GM18526 (cell line): ENCODE measurements around the gene FGF14.

Source experiments
- POLR2A ChIP-seq: IDR thresholded peaks from 3 replicates; pipeline ENCODE4 v1.6.1; 2011; ENCODE audit not compliant: insufficient read length; ENCODE audit errors: extremely low read depth

FGF14 gene

DNA sequence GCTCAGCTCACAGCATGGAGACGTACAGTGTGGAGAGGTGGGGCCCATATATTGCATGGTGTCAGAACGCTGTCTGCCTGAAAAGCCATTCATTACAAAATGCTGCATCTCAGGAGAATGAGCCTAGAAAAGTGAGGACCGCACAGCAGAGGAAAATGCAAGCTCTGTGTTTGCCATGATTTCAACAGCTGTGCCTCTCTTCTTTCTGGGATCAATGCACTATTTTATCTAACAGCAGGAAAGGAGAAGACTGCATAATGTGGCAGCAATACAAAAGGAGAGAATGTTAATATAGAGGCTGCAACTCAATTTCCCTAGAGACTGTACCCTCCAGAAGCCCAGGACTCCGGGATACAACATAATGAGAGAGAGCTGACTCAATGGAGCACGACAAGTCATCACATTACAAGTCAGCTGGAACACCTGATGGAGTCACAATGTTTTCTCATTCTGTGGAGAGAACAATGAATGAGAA is 368.0 kb downstream of the FGF14 start:
- no peak for TF ChIP-seq POLR2A

- no peak for TF ChIP-seq POLR2A
Observed at GRCh38 chr13:102033386-102033785, 368.5 kb downstream of the FGF14 start.

DNA sequence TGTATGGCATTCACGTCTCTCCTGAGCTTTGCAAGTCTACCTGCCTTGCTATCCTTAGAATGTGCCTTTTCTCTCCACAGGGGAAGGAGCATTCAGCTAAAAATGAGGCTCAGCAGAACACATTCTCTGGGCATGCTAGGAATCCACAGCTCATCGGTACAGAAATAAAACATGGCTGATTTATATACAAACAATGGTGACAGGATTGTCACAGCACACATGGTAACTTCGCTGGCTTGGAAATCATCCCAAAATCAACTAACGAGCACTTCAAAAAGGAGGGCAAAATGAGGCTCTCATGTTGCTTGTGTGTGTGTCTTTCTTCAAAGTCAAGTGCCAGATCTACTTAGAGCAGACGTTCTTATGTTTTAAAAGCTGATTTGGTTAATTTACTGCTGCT is 373.0 kb downstream of the FGF14 start:
- no peak for TF ChIP-seq POLR2A

DNA sequence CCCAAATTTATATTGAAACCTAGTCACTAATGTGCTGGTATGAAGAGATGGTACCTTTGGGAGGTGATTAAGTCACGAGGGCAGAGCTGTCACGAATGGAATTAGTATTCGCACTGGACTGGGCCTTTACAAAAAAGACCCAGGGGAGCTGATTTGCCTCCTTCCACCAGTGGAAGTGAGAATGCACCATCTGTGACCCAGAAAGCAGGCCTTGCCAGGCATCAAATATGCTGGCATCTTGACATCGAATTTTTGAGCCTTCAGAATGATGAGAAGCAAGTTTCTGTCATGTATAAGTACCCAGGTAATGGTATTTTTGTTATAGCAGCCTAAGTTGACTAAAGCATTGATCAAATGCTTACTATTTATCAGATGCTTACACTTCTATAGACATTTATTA is 373.6 kb downstream of the FGF14 start:
- no peak for TF ChIP-seq POLR2A

DNA sequence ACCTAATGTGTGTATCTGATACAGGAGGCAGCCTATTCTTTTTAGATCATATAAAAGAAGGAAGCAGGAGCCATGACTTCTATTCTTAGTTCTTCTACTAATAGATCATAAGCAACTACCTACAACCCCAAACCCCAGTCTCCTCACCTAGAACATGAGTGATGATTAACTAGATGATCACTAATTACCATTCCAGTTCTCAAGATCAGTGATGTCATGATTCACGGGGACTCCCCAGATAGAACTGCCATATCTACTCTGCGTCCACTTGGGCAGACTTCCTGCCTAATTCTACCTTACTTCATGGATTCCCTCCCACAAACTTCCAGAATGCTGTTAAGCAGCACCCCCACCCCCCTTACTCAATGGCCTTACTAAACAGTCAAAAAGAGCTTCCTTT is 380.1 kb downstream of the FGF14 start:
- TF ChIP-seq POLR2A = no peak

DNA sequence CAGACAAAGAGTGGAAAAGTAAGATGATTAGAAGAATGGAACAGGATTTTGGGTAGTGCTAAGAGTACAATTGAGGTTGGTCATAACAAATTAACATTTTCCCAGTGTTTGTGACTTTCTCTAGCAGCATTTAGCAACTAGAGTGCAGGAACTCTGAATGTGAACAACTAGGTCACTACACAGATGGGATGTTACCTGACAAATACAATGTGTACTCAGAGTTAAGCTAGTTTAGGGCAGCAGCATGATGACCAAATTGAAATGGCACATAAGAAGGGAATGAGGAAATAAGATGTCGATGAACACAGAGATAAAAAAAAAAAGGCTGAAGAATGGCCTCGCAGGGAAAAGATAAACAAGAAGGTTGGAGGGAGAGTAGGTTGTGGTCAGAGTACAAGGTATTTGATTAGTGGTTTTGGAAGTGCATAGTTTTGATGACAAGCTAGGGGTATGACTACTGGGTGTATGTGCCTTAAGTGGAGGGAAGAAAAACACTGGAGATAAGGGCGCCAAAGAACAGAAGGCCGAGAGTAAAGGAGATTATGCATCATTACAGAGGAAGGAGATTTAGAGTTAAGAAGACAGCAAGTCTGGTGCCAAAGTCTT is 381.1 kb downstream of the FGF14 start:
- TF ChIP-seq POLR2A = no peak

DNA sequence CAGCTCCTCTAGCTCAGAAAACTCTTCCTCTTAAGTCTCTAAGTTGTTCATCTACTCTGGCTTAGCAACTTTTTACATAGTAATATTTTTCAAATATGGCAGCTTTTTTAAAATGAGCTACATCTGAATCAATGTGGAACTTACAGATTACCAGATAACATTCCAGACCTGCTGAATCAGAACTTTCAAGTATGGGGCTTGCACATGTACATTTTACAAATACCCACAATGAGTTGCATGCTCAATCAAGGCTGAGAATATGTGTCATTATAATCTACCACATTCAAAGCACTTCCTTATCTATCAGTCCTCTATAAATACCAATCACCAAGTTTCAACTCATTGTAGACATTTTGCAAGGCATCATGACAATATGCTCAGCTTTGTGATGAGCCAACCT is 383.1 kb downstream of the FGF14 start:
- TF ChIP-seq POLR2A = no peak

DNA sequence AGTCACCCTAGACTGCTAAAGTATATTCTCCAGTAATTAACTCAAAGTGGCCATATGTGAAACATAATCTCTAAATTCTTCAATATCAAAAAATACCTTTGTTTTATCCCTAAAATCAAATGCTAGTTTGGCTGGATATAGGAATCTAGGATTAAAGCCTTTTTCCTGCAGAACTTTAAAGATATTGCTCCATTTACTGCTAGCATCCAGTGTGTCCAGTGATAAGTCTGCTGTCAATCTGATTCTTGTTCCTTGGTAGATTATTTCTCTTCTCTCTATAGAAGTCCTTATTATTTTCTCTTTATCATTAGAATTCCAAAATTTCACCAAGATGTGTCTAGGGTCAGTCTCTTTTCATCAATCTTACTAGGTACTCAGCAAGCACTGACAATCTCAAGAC is 384.6 kb downstream of the FGF14 start:
- no peak for TF ChIP-seq POLR2A

DNA sequence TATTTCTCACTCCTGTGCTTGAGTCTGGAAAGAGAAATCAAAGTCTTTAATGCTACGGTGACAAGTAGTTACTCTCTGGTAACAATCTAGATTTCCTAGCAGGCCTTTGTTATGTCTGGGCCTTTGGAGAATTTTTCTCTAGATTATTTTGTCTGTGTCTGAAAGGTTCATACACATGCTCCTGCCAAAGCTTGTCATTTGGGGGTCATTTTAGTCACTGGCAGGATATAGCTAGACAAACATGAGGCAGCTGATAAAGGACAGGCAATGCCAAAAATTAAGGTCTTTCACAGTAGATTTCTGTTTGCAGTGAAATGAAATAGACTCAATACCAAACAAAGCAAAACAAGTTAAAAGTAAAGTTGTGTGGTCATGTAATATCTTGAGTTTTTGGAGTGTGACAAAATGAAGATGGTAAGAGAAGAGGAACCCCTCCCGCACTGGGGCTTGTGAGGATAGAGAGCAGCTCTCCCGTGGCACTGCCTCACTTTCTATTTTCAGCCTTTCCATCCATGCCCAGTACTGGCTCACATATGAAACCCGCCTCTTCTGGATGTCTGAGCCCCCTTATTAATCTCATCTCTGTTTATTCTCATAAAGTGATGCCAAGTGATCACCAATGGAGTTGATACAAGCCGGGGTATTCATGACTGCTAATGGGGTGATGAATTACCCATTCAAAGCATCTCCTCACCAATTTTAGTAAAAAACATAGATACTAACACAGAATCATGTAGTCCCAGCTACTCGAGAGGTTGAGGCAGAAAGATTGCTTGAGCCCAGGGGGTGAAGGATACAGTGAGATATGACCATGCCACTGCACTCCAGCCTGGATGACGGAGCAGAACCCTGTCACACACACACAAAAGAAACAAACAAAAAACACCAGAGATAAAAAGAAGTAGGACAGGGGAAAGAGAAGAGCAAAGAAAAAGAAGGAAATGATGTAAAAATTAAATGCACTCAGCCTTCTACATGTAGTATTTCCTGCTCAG is 389.3 kb downstream of the FGF14 start:
- no peak for TF ChIP-seq POLR2A

DNA sequence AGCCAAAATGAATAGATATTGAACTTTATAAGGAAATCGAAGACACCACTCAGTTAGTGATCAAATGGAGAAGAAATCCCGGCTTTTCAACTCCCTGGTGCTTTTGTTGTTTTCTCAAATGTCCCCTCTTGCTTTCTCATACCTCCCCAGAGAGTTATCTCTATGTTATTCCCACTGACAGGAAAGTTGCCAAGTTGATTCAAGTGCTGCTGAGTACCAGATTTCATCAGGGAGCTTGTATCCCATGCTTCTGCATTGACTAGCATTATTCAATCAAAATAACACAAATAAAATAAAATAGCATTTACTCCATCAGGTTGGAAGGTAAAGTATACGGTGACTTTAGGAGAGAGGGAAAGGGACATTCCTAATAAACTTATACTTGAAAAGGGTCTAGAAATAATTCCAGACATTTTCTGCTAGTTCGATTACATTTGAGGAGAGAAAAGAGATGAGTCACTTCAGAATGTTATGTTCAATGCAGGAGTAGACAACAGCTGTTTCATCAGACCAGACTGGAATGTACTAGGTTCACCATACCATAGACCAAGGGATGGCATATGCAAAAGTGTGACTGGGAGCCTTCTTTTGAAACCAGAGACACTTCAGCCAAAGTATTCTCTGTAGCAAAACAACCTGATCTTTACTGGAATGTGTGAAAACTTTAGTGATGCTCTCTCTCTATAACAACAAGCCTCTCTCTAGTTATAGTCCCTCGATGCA is 397.8 kb downstream of the FGF14 start:
- no peak for TF ChIP-seq POLR2A

DNA sequence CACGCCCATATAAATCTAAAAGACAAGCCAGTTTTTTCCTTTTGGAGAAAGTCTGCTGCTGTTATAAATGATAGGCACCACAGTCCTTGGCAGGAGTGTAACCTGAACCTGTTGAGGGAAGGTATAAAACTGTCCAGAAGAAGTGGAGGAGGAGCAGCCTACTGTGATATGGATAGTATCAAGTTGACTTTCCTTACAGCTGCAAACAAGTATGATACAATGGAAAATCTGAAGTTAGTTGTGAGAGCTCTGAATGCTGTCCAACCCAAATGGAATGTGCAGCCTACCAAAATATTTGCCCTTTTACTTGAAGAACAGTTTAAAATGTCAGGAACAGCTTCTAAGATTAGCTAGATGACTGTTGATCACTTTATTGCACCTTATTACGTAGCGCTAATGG is 399.6 kb downstream of the FGF14 start:
- no peak for TF ChIP-seq POLR2A

DNA sequence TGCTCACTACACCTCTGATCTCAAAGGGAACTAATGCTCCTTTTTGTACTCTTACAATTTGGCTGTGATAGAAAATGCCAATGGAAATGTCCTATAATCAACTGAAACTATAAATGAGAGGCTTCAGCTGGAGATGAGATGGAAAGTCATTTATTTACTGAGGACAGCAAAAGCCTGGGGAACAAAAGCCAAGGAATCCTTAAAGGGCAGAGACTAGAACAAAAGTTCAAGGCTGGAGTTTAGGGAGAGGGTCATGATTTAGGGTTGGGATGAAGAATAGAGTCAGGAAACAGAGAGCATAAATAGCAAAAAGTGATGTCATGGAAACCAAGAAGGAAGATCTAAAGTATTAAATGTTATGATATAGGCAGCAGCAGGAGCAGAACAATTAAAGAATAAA is 401.1 kb downstream of the FGF14 start:
- TF ChIP-seq POLR2A = no peak

DNA sequence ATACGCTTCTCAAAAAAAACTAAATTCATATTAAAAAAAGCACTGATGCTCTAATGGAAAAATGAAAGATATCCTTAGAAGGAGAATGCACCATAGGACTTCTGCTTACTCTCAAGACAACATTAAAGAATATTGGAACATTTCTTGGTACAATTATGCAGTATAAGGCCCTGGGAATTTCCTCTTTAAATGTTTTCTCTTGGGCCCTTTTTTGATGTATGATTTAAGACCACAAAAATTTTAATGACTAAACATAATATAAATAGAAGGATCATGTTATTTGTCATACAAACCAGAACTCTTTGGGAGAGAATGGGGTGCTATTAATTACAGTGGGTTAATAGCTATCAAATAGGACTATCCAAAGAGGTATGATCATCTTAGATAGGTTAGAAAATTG is 403.7 kb downstream of the FGF14 start:
- no peak for TF ChIP-seq POLR2A

- no peak for TF ChIP-seq POLR2A
Observed at GRCh38 chr13:101996954-101997353, 404.9 kb downstream of the FGF14 start.

GRCh38 chr13:101989798-101990350 is 412.0 kb downstream of the FGF14 start:
- TF ChIP-seq POLR2A = no peak
